Skeletal muscle satellite cell (primary cell): Measurements from ENCODE around the gene BTBD18. TPM values are rescaled to one million over a fixed set of nuclear protein-coding genes. Genes with fewer than 3 reads are reported as not detected.

Experiments used
- H3K27me3 ChIP-seq: 2 replicates; pipeline ENCODE4 v1.7.0; 2013; ENCODE audit warnings: low read length; ENCODE audit not compliant: control insufficient read depth, insufficient read depth
- H3K36me3 ChIP-seq: 2 replicates; pipeline ENCODE4 v1.7.0; 2013; ENCODE audit warnings: mild to moderate bottlenecking, control low read depth, low read length; ENCODE audit not compliant: insufficient read depth
- H3K4me1 ChIP-seq: 2 replicates; pipeline ENCODE4 v1.7.0; 2013; ENCODE audit warnings: low read length; ENCODE audit not compliant: control insufficient read depth, insufficient read depth
- H3K4me2 ChIP-seq: 2 replicates; pipeline ENCODE4 v1.7.0; 2013; ENCODE audit warnings: mild to moderate bottlenecking, low read length
- H3K4me3 ChIP-seq: 2 replicates; pipeline ENCODE4 v1.7.0; 2013; ENCODE audit warnings: low read length
- H3K9ac ChIP-seq: 2 replicates; pipeline ENCODE4 v1.7.0; 2013; ENCODE audit warnings: mild to moderate bottlenecking, low read depth, low read length, moderate library complexity
- H3K9me3 ChIP-seq: replicated peaks from 2 replicates; pipeline ENCODE4 v1.7.0; 2013; ENCODE audit warnings: mild to moderate bottlenecking, control low read depth, low read length
- small RNA-seq: library from RNA; depleted of rRNA; stranded (forward); fragments of <200 nt; gene quantifications from one replicate; pipeline ENCODE3, GENCODE V24; 2012

The BTBD18 gene

DNA sequence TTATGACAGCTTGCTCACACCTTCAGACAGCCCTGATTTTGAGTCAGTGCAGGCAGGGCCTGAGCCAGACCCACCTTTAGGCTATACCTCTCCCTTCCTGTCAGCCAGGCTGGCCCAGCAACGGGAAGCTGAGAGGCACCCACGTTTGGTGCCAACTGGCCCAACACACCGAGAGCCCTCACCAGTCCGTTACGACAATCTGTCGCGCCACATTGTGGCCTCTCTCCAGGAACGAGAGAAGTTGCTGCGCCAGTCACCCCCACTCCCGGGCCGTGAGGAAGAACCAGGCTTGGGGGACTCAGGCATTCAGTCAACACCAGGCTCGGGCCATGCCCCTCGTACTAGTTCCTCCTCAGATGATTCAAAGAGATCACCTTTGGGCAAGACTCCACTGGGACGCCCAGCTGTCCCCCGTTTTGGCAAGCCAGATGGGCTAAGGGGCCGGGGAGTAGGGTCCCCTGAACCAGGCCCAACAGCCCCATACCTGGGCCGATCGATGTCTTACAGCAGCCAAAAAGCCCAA is 52.7 kb downstream of the BTBD18 start:
- Histone ChIP-seq H3K4me1 (no peaks in the 10 kb centered on the region), H3K9me3 (no peaks in the 10 kb centered on the region), H3K27me3 (no peaks in the 10 kb centered on the region), H3K4me3 (no peak overlapping the region), H3K9ac (no peak overlapping the region), H3K4me2 (no peak overlapping the region), H3K36me3 (peaks cover 71% of the 10 kb centered on the region)

Small RNA genes lying within 50 kb of the gene (small RNA-seq; reads per million reads assigned to genes)
- gene AP001931.1 (not detected), gene TMX2-CTNND1 (not detected)
